H1 (cell line): ENCODE measurements around the gene FRMD4A. TPM values are rescaled to one million over a fixed set of nuclear protein-coding genes. Genes with fewer than 3 reads are reported as not detected.

Experiments used
- BRCA1 ChIP-seq: IDR thresholded peaks from 2 replicates; pipeline ENCODE4 v1.6.1; 2012; ENCODE audit warnings: low read depth, low read length, improper control_type of control experiment
- SAP30 ChIP-seq: fragments of 300-600 bp; sonication (generic); IDR thresholded peaks from 2 replicates; pipeline ENCODE4 v1.7.1; 2012; ENCODE audit warnings: low read length, moderate library complexity, mild to moderate bottlenecking, inconsistent platforms; ENCODE audit not compliant: insufficient read depth, insufficient replicate concordance
- polyA plus RNA-seq, 7 experiments: library from polyadenylated mRNA; depleted of rRNA in 3 of 7; stranded (reverse) in 5 of 7; unstranded in 2 of 7; fragments of >200 nt in 5 of 7; fragments of 200-250 nt in 2 of 7; gene quantifications; 1 replicate in 5 of 7; 2 replicates in 1 of 7; 4 replicates in 1 of 7; pipeline versions ENCODE4 v1.2.1 to v1.2.3, GENCODE V29; 2011 to 2013; ENCODE audit warnings: missing spikeins in 2 of 7, mixed read lengths in 2 of 7
- total RNA-seq: library from RNA; stranded (reverse); fragmentation: NEBNext Ultra II Directional; extraction: Animal tissue kit (Norgen Biotek cat#: 25700); gene quantifications from 2 replicates; pipeline ENCODE4 v1.2.1, GENCODE V29; 2021

FRMD4A gene
- total and polyA plus RNA-seq, 2 of the 8 experiments (the other 6 are each of a cell fraction or from before 2014, with no cell fraction given): 38.6 to 39.6 TPM

DNA sequence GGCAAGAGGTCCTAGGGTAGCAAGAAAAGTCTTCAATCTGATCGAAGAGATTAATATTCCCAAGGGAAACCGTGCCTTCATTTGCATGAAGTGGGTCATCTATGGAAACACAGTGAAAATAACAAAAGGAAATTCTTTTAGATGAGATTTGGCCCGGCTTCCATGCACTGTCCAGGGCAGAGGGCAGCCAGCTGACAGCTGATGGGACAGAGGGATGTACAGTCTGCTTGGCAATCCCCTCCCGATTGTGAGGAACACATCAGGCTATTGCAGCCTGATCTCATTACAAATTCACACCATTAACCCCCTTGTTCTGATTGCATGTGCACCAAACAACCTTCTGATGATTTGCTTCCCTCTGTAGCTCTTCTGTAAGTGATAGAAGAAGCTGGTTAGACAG is 105.3 kb downstream of the FRMD4A start (continued):
- TF ChIP-seq SAP30 (no peak), BRCA1 (no peak)
